NB4 (cell line): ENCODE data around the gene SLC2A9.

ENCODE experiments used
- DNase-seq: peaks from one replicate; pipeline ENCODE4 v3.0.0; 2010; ENCODE audit warnings: low read depth
- H3K4me3 ChIP-seq: one replicate; pipeline ENCODE4 v1.5.1; 2011; ENCODE audit warnings: mild to moderate bottlenecking, low read depth, low read length, moderate library complexity
- CTCF ChIP-seq: IDR thresholded peaks from one replicate; pipeline ENCODE4 v1.5.1; 2012; ENCODE audit warnings: low read depth, low read length
- MYC ChIP-seq: IDR thresholded peaks from 2 replicates; pipeline ENCODE4 v1.6.1; 2011; ENCODE audit warnings: low read depth, low read length
- POLR2A ChIP-seq: IDR thresholded peaks from 2 replicates; pipeline ENCODE4 v1.6.1; 2011; ENCODE audit warnings: mild to moderate bottlenecking; ENCODE audit not compliant: insufficient read length; ENCODE audit errors: extremely low read depth
- TF ChIP-seq, protein P1 (sequence below): IDR thresholded peaks from 2 replicates; pipeline ENCODE4 v1.6.1; 2011; ENCODE audit warnings: low read depth, low read length

Gene SLC2A9

GRCh38 chr4:9929111-9929510 lies 92.2 kb downstream of the SLC2A9 start:
- no peak overlapping the region for H3K4me3 ChIP-seq
- TF ChIP-seq CTCF, result no peak
- no peak for DNase-seq

DNA sequence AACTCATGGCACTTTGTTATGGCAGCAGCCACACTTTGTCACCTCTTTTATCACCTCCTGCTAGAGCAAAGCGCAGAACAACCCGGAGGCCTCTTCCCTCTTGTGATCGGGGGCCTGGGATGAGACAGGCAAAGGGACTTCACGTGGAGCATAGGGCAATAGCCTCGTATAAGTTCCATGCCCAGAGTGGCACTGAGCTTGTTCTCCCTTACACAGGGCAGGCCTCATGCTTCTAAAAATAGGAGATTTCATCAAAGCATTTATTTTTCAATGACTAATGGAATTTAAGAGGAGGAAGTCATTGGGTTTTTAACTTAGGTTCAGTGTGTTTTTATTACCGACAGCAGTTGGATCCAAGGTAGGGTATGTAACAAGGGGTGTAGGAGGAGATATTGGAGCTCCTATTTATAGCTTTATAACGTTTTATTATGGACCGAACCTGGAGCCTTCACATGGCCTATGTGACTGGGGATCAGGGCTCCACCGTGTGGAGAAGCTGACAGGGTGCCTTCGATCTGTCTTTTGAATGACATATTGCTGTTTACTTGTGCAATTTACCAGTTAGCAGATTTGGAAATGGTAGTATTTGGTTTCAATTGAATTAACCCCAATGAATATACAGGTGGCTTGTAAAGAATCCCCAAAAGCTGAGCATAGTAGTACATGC lies 93.8 kb downstream of the SLC2A9 start:
- TF ChIP-seq, protein P1, sequence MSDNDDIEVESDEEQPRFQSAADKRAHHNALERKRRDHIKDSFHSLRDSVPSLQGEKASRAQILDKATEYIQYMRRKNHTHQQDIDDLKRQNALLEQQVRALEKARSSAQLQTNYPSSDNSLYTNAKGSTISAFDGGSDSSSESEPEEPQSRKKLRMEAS, result no peak
- TF ChIP-seq POLR2A (no peak), CTCF (no peak), MYC (no peak)
- H3K4me3 ChIP-seq, result no peak overlapping the region
- no peak for DNase-seq

DNA sequence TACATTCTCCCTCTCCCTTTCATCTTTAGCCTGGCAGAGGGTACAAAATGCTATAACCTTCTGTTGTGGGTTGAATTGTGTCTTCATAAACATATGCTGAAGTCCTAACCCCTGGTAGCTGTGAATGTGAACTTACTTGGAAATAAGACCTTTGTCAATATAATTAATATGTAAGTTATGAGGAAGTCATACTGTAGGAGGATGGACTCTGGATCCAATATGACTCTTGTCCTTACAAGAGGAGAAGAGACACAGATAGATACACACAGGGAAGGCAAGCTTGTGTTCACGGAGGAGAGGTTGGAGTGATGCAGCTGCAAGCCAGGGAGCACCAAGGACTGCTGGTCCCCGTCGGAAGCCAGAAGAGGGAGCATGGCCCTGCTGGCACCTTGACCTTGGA lies 94.7 kb downstream of the SLC2A9 start:
- TF ChIP-seq, protein P1, result no peak
- TF ChIP-seq CTCF (no peak), MYC (no peak), POLR2A (no peak)
- no peak overlapping the region for H3K4me3 ChIP-seq
- DNase-seq, result no peak

DNA sequence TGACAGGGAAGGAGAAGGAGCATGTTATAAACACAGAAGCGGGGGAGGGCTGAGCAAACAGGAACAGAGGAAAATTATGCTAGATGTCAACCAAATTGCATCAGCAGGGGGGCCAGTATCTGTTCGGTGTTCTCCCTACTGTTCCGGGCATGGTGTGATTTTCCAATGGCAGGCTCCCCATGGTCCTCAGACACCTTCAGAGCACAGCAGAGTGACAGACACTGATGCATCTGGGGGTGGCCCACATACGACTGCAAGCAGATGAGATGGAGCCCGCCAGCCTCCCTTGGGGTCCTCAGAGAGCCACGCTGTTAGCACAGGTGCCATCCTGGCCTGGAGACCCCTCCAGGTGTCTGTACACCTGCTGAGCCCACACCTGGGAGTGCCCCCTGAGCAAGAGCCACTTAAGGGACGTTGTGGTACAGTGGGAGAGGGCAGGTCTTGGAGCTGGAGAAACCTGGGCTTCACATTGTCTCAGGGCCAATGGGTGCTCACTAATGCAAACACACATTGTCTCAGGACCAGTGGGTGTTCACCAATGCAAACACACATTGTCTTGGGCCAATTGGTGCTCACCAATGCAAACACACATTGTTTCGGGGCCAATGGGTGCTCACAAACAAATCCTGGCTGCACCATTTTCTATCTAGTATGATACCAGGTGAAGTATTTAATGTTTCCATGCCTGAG lies 95.4 kb downstream of the SLC2A9 start:
- DNase-seq, result no peak
- H3K4me3 ChIP-seq, result no peak overlapping the region

GRCh38 chr4:9924750-9925149 lies 96.5 kb downstream of the SLC2A9 start:
- no peak overlapping the region for H3K4me3 ChIP-seq
- TF ChIP-seq, protein P1, result no peak
- TF ChIP-seq POLR2A, result no peak
- no peak for TF ChIP-seq MYC
- no peak for TF ChIP-seq CTCF
- DNase-seq, result no peak

More for the DNA sequence above, 95.4 kb downstream of the SLC2A9 start:
- TF ChIP-seq POLR2A, result no peak
- no peak for TF ChIP-seq CTCF
- TF ChIP-seq, protein P1, result no peak
- TF ChIP-seq MYC, result no peak
